ENCODE results near the gene TGM2. TPM values are rescaled to one million over a fixed set of nuclear protein-coding genes. Genes with fewer than 3 reads are reported as not detected.

TGM2 gene
- total and polyA plus RNA-seq, 2 donors (not counting 3 experiments of a cell fraction or from before 2014, with no cell fraction given), result 861 to 868 TPM

DNA sequence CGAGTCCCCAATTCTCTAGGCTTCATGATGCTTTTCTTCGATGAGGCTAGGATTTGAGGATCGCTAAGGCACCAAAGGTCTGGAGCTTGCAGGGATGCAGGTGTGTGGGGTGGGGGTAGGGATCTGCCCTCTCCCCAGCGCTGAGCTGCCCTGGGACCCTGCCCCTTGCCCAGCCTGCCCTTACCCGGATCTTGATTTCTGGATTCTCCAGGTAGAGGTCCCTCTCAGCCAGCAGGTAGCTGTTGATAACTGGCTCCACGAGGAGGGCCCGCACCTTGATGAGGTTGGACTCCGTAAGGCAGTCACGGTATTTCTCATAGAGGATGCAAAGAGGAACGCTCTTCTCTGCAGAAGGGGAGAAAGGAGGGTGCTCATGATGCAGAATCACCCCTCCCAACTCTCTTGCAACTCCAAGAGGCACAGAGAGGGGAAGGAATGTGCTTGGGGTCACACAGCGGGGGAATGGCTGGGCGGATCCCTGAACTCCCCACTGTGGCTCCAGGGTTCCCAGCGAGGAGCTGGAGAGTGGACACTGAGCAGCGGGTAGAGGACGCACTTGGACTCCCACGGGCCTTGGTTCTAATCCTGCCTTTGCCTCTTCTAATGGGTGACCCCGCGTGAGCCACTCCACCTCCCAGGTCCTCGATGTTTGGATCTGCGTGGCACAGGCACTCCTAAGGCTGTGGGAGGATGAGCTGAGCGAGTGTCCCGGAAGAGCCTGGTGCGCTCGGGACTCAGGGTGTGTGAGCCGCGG, 32.7 kb downstream of the TGM2 start:
- BruUV-seq (replicated peaks), result no TSS peak
- peaks cover 56% of the 10 kb centered on the region for H3K4me1 ChIP-seq (ENCODE audit: control insufficient read depth, extremely low read depth, insufficient read depth, low read length)
- H3K4me2 ChIP-seq (ENCODE audit: insufficient read depth, low read length), result no peak overlapping the region
- dilution Hi-C loops (cut with MboI; ENCODE audit: extremely low pct_ligation_motif_present, low sequenced_read_pairs), result no loop called here
- H3K9me3 ChIP-seq (replicated peaks; ENCODE audit: control insufficient read depth, insufficient read depth, low read length), result no peaks in the 10 kb centered on the region
- intact Hi-C loops (cut with micrococcal nuclease), result no loop called here
- no peaks in the 10 kb centered on the region for H3K9me1 ChIP-seq (replicated peaks; ENCODE audit: control insufficient read depth, extremely low read depth, insufficient read depth, low read length)
- no peaks in the 10 kb centered on the region for H3K27me3 ChIP-seq (ENCODE audit: control insufficient read depth in 2 of 2, insufficient read depth in 2 of 2, low read length in 2 of 2)
- FAIRE-seq, result no peak
- ChIA-PET CTCF (interaction anchor here (1.0 to 8.4 kb wide), 3 partner anchors 12 to 75 kb away, joined by 3 to 104 read pairs (median 5); no protein-coding TSS in a partner anchor), POLR2A (no interaction called here)
- no peak for DNase-seq (ENCODE audit: low read depth, low spot score)
- H2AFZ ChIP-seq (ENCODE audit: low read depth, low read length), result no peak overlapping the region
- no peaks in the 10 kb centered on the region for H4K20me1 ChIP-seq (replicated peaks; ENCODE audit: control insufficient read depth, extremely low read depth, insufficient read depth, low read length)
- H3K9ac ChIP-seq (replicated peaks; ENCODE audit: extremely low read depth, insufficient read depth, low read length), result no peak overlapping the region
- no peaks in the 10 kb centered on the region for H3K79me2 ChIP-seq (ENCODE audit: control insufficient read depth, insufficient read depth, low read length)
- H3K27ac ChIP-seq (ENCODE audit: insufficient read depth, low read depth, low read length), result no peak overlapping the region
- peaks cover 25 to 58% of the 10 kb centered on the region in 2 experiments for H3K36me3 ChIP-seq (ENCODE audit: control insufficient read depth in 2 of 2, extremely low read depth in 1 of 2, insufficient read depth in 2 of 2, low read length in 2 of 2)
- no peak overlapping the region for H3K4me3 ChIP-seq (replicated peaks in 1 of 3; ENCODE audit: insufficient read depth in 1 of 3, low read depth in 1 of 3, low read length in 3 of 3)
- TF ChIP-seq GATA2 (IDR thresholded peaks at IDR 0.05; ENCODE audit: insufficient read depth, insufficient read length, low read depth, low read length), result no peak
- TF ChIP-seq, protein P1, sequence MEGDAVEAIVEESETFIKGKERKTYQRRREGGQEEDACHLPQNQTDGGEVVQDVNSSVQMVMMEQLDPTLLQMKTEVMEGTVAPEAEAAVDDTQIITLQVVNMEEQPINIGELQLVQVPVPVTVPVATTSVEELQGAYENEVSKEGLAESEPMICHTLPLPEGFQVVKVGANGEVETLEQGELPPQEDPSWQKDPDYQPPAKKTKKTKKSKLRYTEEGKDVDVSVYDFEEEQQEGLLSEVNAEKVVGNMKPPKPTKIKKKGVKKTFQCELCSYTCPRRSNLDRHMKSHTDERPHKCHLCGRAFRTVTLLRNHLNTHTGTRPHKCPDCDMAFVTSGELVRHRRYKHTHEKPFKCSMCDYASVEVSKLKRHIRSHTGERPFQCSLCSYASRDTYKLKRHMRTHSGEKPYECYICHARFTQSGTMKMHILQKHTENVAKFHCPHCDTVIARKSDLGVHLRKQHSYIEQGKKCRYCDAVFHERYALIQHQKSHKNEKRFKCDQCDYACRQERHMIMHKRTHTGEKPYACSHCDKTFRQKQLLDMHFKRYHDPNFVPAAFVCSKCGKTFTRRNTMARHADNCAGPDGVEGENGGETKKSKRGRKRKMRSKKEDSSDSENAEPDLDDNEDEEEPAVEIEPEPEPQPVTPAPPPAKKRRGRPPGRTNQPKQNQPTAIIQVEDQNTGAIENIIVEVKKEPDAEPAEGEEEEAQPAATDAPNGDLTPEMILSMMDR (IDR thresholded peaks at IDR 0.05; ENCODE audit: extremely low read depth in 1 of 2, insufficient read depth in 1 of 2, low read depth in 1 of 2, low read length in 2 of 2), result no peak

GRCh38 chr20:38131588-38132121, 33.4 kb downstream of the TGM2 start:
- Histone ChIP-seq H3K4me3 (replicated peaks in 1 of 3; ENCODE audit: insufficient read depth in 1 of 3, low read depth in 1 of 3, low read length in 3 of 3) (no peak overlapping the region), H3K9me1 (replicated peaks; ENCODE audit: control insufficient read depth, extremely low read depth, insufficient read depth, low read length) (no peaks in the 10 kb centered on the region), H4K20me1 (replicated peaks; ENCODE audit: control insufficient read depth, extremely low read depth, insufficient read depth, low read length) (no peaks in the 10 kb centered on the region), H3K27ac (ENCODE audit: insufficient read depth, low read depth, low read length) (no peak overlapping the region), H3K27me3 (ENCODE audit: control insufficient read depth in 2 of 2, insufficient read depth in 2 of 2, low read length in 2 of 2) (no peaks in the 10 kb centered on the region), H3K36me3 (ENCODE audit: control insufficient read depth in 2 of 2, extremely low read depth in 1 of 2, insufficient read depth in 2 of 2, low read length in 2 of 2) (peaks cover 25 to 54% of the 10 kb centered on the region in 2 experiments), H3K4me1 (ENCODE audit: control insufficient read depth, extremely low read depth, insufficient read depth, low read length) (peaks cover 59% of the 10 kb centered on the region), H3K9me3 (replicated peaks; ENCODE audit: control insufficient read depth, insufficient read depth, low read length) (no peaks in the 10 kb centered on the region), H3K79me2 (ENCODE audit: control insufficient read depth, insufficient read depth, low read length) (no peaks in the 10 kb centered on the region), H2AFZ (ENCODE audit: low read depth, low read length) (no peak overlapping the region), H3K9ac (replicated peaks; ENCODE audit: extremely low read depth, insufficient read depth, low read length) (no peak overlapping the region), H3K4me2 (ENCODE audit: insufficient read depth, low read length) (no peak overlapping the region)
- no peak for FAIRE-seq
- intact Hi-C loops (cut with micrococcal nuclease), result no loop called here
- DNase-seq (ENCODE audit: low read depth, low spot score), result no peak
- ChIA-PET POLR2A (no interaction called here), CTCF (interaction anchor here (0.6 to 8.4 kb wide), 6 partner anchors 18 to 230 kb away, joined by 3 to 104 read pairs (median 4); no protein-coding TSS in a partner anchor)
- no TSS peak for BruUV-seq (replicated peaks)
- TF ChIP-seq EZH2 (IDR thresholded peaks at IDR 0.05; ENCODE audit: borderline replicate concordance, low read depth, low read length, severe bottlenecking) (no peak), GATA2 (IDR thresholded peaks at IDR 0.05; ENCODE audit: insufficient read depth, insufficient read length, low read depth, low read length) (no peak), POLR2AphosphoS5 (IDR thresholded peaks at IDR 0.05; ENCODE audit: insufficient read depth, low read depth, low read length) (no peak), JUN (IDR thresholded peaks at IDR 0.05; ENCODE audit: borderline replicate concordance, insufficient read depth, insufficient read length, low read depth) (no peak), MYC (IDR thresholded peaks at IDR 0.05; ENCODE audit: low read depth, low read length) (no peak), POLR2A (IDR thresholded peaks at IDR 0.05; ENCODE audit: low read depth, low read length) (no peak), FOS (IDR thresholded peaks at IDR 0.05; ENCODE audit: borderline replicate concordance, insufficient read depth, low read length) (no peak)
- TF ChIP-seq, protein P2, sequence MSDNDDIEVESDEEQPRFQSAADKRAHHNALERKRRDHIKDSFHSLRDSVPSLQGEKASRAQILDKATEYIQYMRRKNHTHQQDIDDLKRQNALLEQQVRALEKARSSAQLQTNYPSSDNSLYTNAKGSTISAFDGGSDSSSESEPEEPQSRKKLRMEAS (IDR thresholded peaks at IDR 0.05; ENCODE audit: insufficient read depth, insufficient read length), result no peak
- TF ChIP-seq, protein P1 (IDR thresholded peaks at IDR 0.05; ENCODE audit: extremely low read depth in 1 of 2, insufficient read depth in 1 of 2, low read depth in 1 of 2, low read length in 2 of 2), result no peak
- dilution Hi-C loops (cut with MboI; ENCODE audit: extremely low pct_ligation_motif_present, low sequenced_read_pairs), result no loop called here
